Astrocyte of the cerebellum (primary cell): Measurements from ENCODE around the gene DIP2A.

ENCODE experiments used
- DNase-seq: peaks from one replicate; pipeline ENCODE4 v3.0.0-alpha.2; 2011; ENCODE audit warnings: low read depth
- H3K4me3 ChIP-seq: 2 replicates; pipeline ENCODE4 v1.5.1; 2011; ENCODE audit warnings: mild to moderate bottlenecking, low read depth, low read length, moderate library complexity
- CTCF ChIP-seq: IDR thresholded peaks from 2 replicates; pipeline ENCODE4 v1.5.1; 2012; ENCODE audit warnings: low read length, low read depth, moderate library complexity, mild to moderate bottlenecking; ENCODE audit errors: missing control alignments
- in situ Hi-C: cut with HindIII; loops from 2 replicates; pipeline ENCODE4 v1.10.0; 2017; ENCODE audit warnings: low sequenced_read_pairs

DIP2A gene

GRCh38 chr21:46561445-46562090 lies 102.9 kb downstream of the DIP2A start:
- no peak for DNase-seq
- TF ChIP-seq CTCF = no peak
- no peak overlapping the region for H3K4me3 ChIP-seq
- in situ Hi-C loops = no loop called here

- no peak for DNase-seq
- in situ Hi-C loops = no loop called here
- H3K4me3 ChIP-seq = no peak overlapping the region
- no peak for TF ChIP-seq CTCF
These were observed 103.8 kb downstream of the DIP2A start for GRCh38 chr21:46562472-46562871.

- in situ Hi-C loops = no loop called here
- TF ChIP-seq CTCF = no peak
- no peak overlapping the region for H3K4me3 ChIP-seq
- no peak for DNase-seq
These were observed 104.4 kb downstream of the DIP2A start for GRCh38 chr21:46562964-46563607.

- no peak overlapping the region for H3K4me3 ChIP-seq
- in situ Hi-C loops = no loop called here
- DNase-seq = no peak
- TF ChIP-seq CTCF = no peak
These were observed 105.7 kb downstream of the DIP2A start for GRCh38 chr21:46564391-46564790.

- no peak overlapping the region for H3K4me3 ChIP-seq
- no peak for DNase-seq
- TF ChIP-seq CTCF = no peak
- in situ Hi-C loops = no loop called here
These were observed 108.7 kb downstream of the DIP2A start for GRCh38 chr21:46567348-46567747.

GRCh38 chr21:46568562-46568961 lies 109.9 kb downstream of the DIP2A start:
- no peak for DNase-seq
- no peak overlapping the region for H3K4me3 ChIP-seq
- no peak for TF ChIP-seq CTCF
- in situ Hi-C loops = no loop called here
